ENCODE measurements around the gene DIS3L. TPM values are rescaled to one million over a fixed set of nuclear protein-coding genes. Genes with fewer than 3 reads are reported as not detected.
"Not testable (repeated sequence)": the region's sequence is repeated elsewhere in the genome, so short reads cannot be mapped to it uniquely, and the experiment has no call there.

DIS3L gene
- total RNA-seq, 1 donor, result 40.5 TPM

DNA sequence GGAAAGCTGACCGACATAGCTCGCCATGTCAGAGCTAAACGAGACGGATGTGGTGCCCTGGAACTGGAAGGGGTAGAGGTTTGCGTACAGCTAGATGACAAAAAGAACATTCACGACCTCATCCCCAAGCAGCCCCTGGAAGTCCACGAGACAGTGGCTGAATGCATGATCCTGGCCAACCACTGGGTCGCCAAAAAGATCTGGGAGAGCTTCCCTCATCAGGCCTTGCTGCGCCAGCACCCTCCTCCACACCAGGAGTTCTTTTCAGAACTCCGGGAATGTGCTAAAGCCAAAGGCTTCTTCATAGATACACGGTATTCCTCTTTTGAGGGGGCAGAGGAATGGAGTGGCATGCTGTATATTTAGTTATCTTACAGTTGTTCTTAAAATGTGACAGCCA is 32.7 kb downstream of the DIS3L start:
- Histone ChIP-seq H3K36me3 (ENCODE audit: insufficient read depth, low read length) (peaks cover 44% of the 10 kb centered on the region), H3K79me2 (ENCODE audit: insufficient read depth, low read length) (no peaks in the 10 kb centered on the region), H3K4me3 (ENCODE audit: insufficient read depth, low read length) (no peak overlapping the region), H3K27ac (ENCODE audit: low read depth, low read length) (no peak overlapping the region), H3K9me3 (ENCODE audit: low read depth, low read length) (no peaks in the 10 kb centered on the region), H2AFZ (ENCODE audit: low read length) (no peak overlapping the region), H3K4me2 (ENCODE audit: insufficient read depth, low read length) (no peak overlapping the region), H3K4me1 (ENCODE audit: insufficient read depth, low read length) (no peaks in the 10 kb centered on the region), H4K20me1 (ENCODE audit: insufficient read depth, low read length) (no peaks in the 10 kb centered on the region), H3K27me3 (ENCODE audit: insufficient read depth, low read length) (no peaks in the 10 kb centered on the region)
- no peak for DNase-seq (ENCODE audit: insufficient read length, low spot score, missing footprints)
- TF ChIP-seq CTCF (IDR thresholded peaks at IDR 0.05; ENCODE audit: extremely low read depth, low read depth, low read length), result no peak

DNA sequence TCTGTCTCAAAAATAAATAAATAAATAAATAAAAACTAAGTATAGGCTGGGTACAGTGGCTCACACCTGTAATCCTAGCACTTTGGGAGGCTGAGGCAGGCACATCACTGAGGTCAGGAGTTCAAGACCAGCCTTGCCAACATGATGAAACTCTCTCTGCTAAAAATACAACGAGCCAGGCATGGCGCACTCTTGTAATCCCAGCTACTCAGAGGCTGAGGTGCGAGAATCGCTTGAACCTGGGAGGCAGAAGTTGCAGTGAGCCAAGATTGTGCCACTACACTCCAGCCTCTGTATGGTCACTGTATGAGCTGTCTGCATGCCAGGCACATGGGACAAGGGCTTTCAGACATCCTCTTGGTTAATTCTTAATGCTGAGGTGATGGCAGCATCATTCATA is 34.4 kb downstream of the DIS3L start:
- Histone ChIP-seq H3K36me3 (ENCODE audit: insufficient read depth, low read length) (peaks cover 37% of the 10 kb centered on the region), H3K4me2 (ENCODE audit: insufficient read depth, low read length) (no peak overlapping the region), H2AFZ (ENCODE audit: low read length) (no peak overlapping the region), H3K9me3 (ENCODE audit: low read depth, low read length) (no peaks in the 10 kb centered on the region), H3K4me3 (ENCODE audit: insufficient read depth, low read length) (no peak overlapping the region), H3K4me1 (ENCODE audit: insufficient read depth, low read length) (no peaks in the 10 kb centered on the region), H4K20me1 (ENCODE audit: insufficient read depth, low read length) (no peaks in the 10 kb centered on the region), H3K27ac (ENCODE audit: low read depth, low read length) (no peak overlapping the region), H3K27me3 (ENCODE audit: insufficient read depth, low read length) (no peaks in the 10 kb centered on the region), H3K79me2 (ENCODE audit: insufficient read depth, low read length) (no peaks in the 10 kb centered on the region)
- DNase-seq (ENCODE audit: insufficient read length, low spot score, missing footprints), result no peak
- no peak for TF ChIP-seq CTCF (IDR thresholded peaks at IDR 0.05; ENCODE audit: extremely low read depth, low read depth, low read length)

GRCh38 chr15:66328771-66329170 is 35.4 kb downstream of the DIS3L start:
- H3K27ac ChIP-seq (ENCODE audit: low read depth, low read length), result no peak overlapping the region
- no peaks in the 10 kb centered on the region for H4K20me1 ChIP-seq (ENCODE audit: insufficient read depth, low read length)
- H3K79me2 ChIP-seq (ENCODE audit: insufficient read depth, low read length), result no peaks in the 10 kb centered on the region
- no peak overlapping the region for H3K4me3 ChIP-seq (ENCODE audit: insufficient read depth, low read length)
- H3K4me1 ChIP-seq (ENCODE audit: insufficient read depth, low read length), result no peaks in the 10 kb centered on the region
- no peaks in the 10 kb centered on the region for H3K27me3 ChIP-seq (ENCODE audit: insufficient read depth, low read length)
- TF ChIP-seq CTCF (IDR thresholded peaks at IDR 0.05; ENCODE audit: extremely low read depth, low read depth, low read length), result no peak
- no peak overlapping the region for H2AFZ ChIP-seq (ENCODE audit: low read length)
- DNase-seq (ENCODE audit: insufficient read length, low spot score, missing footprints), result no peak
- peaks cover 43% of the 10 kb centered on the region for H3K36me3 ChIP-seq (ENCODE audit: insufficient read depth, low read length)
- no peak overlapping the region for H3K4me2 ChIP-seq (ENCODE audit: insufficient read depth, low read length)
- no peaks in the 10 kb centered on the region for H3K9me3 ChIP-seq (ENCODE audit: low read depth, low read length)

- not testable (repeated sequence) for H3K4me3 ChIP-seq (ENCODE audit: insufficient read depth, low read length); H4K20me1 ChIP-seq (ENCODE audit: insufficient read depth, low read length); H3K4me1 ChIP-seq (ENCODE audit: insufficient read depth, low read length); H3K4me2 ChIP-seq (ENCODE audit: insufficient read depth, low read length); H3K27me3 ChIP-seq (ENCODE audit: insufficient read depth, low read length); H2AFZ ChIP-seq (ENCODE audit: low read length); H3K9me3 ChIP-seq (ENCODE audit: low read depth, low read length); DNase-seq (ENCODE audit: insufficient read length, low spot score, missing footprints); H3K36me3 ChIP-seq (ENCODE audit: insufficient read depth, low read length); H3K27ac ChIP-seq (ENCODE audit: low read depth, low read length); H3K79me2 ChIP-seq (ENCODE audit: insufficient read depth, low read length)
These were observed 55.2 kb downstream of the DIS3L start for GRCh38 chr15:66348530-66348929.

DNA sequence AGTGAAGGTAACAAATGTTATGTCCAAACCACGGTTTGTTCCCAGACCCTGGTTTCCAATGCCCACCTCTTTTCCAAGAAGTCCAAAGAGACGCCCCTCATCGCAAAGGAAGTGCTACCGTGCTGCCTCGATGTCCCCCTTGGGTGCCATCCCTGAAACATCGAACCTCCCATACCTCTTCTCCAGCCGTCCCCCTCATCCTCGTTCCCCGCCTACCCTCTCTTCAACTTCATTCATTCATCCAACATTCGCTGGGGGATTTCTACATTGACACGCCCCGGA is 62.6 kb downstream of the DIS3L start:
- H3K27ac ChIP-seq (ENCODE audit: low read depth, low read length), result peak overlapping the region; percentile 75
- peak overlapping the region; percentile 83 for H3K4me3 ChIP-seq (ENCODE audit: insufficient read depth, low read length)
- H3K4me1 ChIP-seq (ENCODE audit: insufficient read depth, low read length), result peaks cover 3% of the 10 kb centered on the region
- H3K79me2 ChIP-seq (ENCODE audit: insufficient read depth, low read length), result peaks cover 9% of the 10 kb centered on the region
- H2AFZ ChIP-seq (ENCODE audit: low read length), result peak overlapping the region; percentile 83
- no peak for TF ChIP-seq CTCF (IDR thresholded peaks at IDR 0.05; ENCODE audit: extremely low read depth, low read depth, low read length)
- no peaks in the 10 kb centered on the region for H3K27me3 ChIP-seq (ENCODE audit: insufficient read depth, low read length)
- H3K9me3 ChIP-seq (ENCODE audit: low read depth, low read length), result no peaks in the 10 kb centered on the region
- DNase-seq (ENCODE audit: insufficient read length, low spot score, missing footprints), result peak; percentile 34
- H3K36me3 ChIP-seq (ENCODE audit: insufficient read depth, low read length), result no peaks in the 10 kb centered on the region
- H4K20me1 ChIP-seq (ENCODE audit: insufficient read depth, low read length), result no peaks in the 10 kb centered on the region
- H3K4me2 ChIP-seq (ENCODE audit: insufficient read depth, low read length), result peak overlapping the region; percentile 87

Measured in osteoblast (primary cell).